HG02798 (cell line): ENCODE measurements around the gene IL12A.

ENCODE experiments used
- ATAC-seq: cut with Tn5 transposase; IDR thresholded peaks from one replicate; pipeline ENCODE4 v1.9.1; 2021; ENCODE audit warnings: mild to moderate bottlenecking; ENCODE audit not compliant: unreplicated experiment, poor library complexity

Gene IL12A

GRCh38 chr3:159988617-159989271 lies at the start of gene IL12A:
IL12A (plus strand) TSS chr3:159988835.
- peak; percentile 92 for ATAC-seq

GRCh38 chr3:159941038-159942000 lies 47.3 kb upstream of the IL12A start:
- peak; percentile 62 for ATAC-seq

GRCh38 chr3:159944781-159945180 lies 43.9 kb upstream of the IL12A start:
- no peak for ATAC-seq

GRCh38 chr3:159945930-159946329 lies 42.7 kb upstream of the IL12A start:
- ATAC-seq = no peak

- ATAC-seq = no peak
These were observed 41.4 kb upstream of the IL12A start for GRCh38 chr3:159947220-159947619.

- ATAC-seq = no peak
These were observed 40.0 kb upstream of the IL12A start for GRCh38 chr3:159948429-159949144.

GRCh38 chr3:159950156-159950898 lies 38.3 kb upstream of the IL12A start:
- peak; percentile 84 for ATAC-seq

GRCh38 chr3:159951540-159951939 lies 37.1 kb upstream of the IL12A start:
- no peak for ATAC-seq

GRCh38 chr3:159953325-159954085 lies 35.1 kb upstream of the IL12A start:
- ATAC-seq = no peak

GRCh38 chr3:159960188-159961148 lies 28.2 kb upstream of the IL12A start:
- ATAC-seq = no peak

GRCh38 chr3:159964166-159964973 lies 24.3 kb upstream of the IL12A start:
- peak; percentile 99 for ATAC-seq

- no peak for ATAC-seq
These were observed 17.3 kb upstream of the IL12A start for GRCh38 chr3:159971311-159971710.

- ATAC-seq = no peak
These were observed 11.3 kb upstream of the IL12A start for GRCh38 chr3:159977295-159977694.

- ATAC-seq = peak; percentile 97
These were observed 10.3 kb upstream of the IL12A start for GRCh38 chr3:159978353-159978752.

GRCh38 chr3:159978918-159979703 lies 9.5 kb upstream of the IL12A start:
- no peak for ATAC-seq

- ATAC-seq = no peak
These were observed 6.1 kb upstream of the IL12A start for GRCh38 chr3:159982442-159982974.
